Ishikawa (cell line): ENCODE results near the gene CADPS.

Experiments used
- CEBPB ChIP-seq: IDR thresholded peaks from 2 replicates; pipeline ENCODE4 v1.6.1; 2012
- CREB1 ChIP-seq: IDR thresholded peaks from 2 replicates; pipeline ENCODE4 v1.6.1; 2012; ENCODE audit warnings: low read depth
- EP300 ChIP-seq: IDR thresholded peaks from 2 replicates; pipeline ENCODE4 v1.6.1; 2012; ENCODE audit warnings: borderline replicate concordance
- FOXM1 ChIP-seq: IDR thresholded peaks from 2 replicates; pipeline ENCODE4 v1.6.1; 2012; ENCODE audit warnings: low read depth, borderline replicate concordance
- NFIC ChIP-seq: IDR thresholded peaks from 2 replicates; pipeline ENCODE4 v1.6.1; 2012
- RAD21 ChIP-seq: IDR thresholded peaks from 2 replicates; pipeline ENCODE4 v1.6.1; 2012; ENCODE audit warnings: low read depth
- REST ChIP-seq: IDR thresholded peaks from 2 replicates; pipeline ENCODE4 v1.6.1; 2012; ENCODE audit warnings: low read depth, mild to moderate bottlenecking
- TAF1 ChIP-seq: IDR thresholded peaks from 2 replicates; pipeline ENCODE4 v1.6.1; 2012; ENCODE audit warnings: low read depth, mild to moderate bottlenecking
- YY1 ChIP-seq: IDR thresholded peaks from 2 replicates; pipeline ENCODE4 v1.6.1; 2012; ENCODE audit warnings: low read depth
- ZBTB7A ChIP-seq: IDR thresholded peaks from 2 replicates; pipeline ENCODE4 v1.6.1; 2012; ENCODE audit warnings: low read depth
- TF ChIP-seq, protein P1 (sequence below): IDR thresholded peaks from 2 replicates; pipeline ENCODE4 v1.6.1; 2012

DNA sequence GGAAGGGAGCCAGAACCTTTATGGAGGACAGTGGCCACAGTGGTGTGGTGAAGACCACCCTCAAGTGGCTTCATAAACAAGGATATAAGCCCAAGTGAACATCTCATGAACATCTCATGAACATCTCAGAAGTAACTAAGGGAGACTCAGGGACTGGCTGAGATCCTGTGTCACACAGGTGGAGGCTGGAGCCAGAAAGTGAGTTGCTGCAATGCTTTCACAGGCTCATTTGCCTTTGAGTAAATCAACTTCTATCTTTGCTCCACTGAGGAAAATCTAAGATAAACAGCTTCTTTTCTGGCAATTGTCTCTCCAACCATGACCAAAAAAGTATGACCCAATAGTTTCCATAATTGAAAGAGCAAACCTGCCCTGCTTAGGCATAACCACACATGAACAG, 152.9 kb downstream of the CADPS start:
- no peak for TF ChIP-seq NFIC
- TF ChIP-seq EP300, result no peak
- TF ChIP-seq CEBPB, result no peak
- TF ChIP-seq YY1, result no peak
- TF ChIP-seq TAF1, result no peak
- no peak for TF ChIP-seq REST
- no peak for TF ChIP-seq RAD21
- no peak for TF ChIP-seq CREB1
- TF ChIP-seq, protein P1, sequence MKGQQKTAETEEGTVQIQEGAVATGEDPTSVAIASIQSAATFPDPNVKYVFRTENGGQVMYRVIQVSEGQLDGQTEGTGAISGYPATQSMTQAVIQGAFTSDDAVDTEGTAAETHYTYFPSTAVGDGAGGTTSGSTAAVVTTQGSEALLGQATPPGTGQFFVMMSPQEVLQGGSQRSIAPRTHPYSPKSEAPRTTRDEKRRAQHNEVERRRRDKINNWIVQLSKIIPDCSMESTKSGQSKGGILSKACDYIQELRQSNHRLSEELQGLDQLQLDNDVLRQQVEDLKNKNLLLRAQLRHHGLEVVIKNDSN, result no peak
- no peak for TF ChIP-seq FOXM1
- TF ChIP-seq ZBTB7A, result no peak
